Measurements from ENCODE around the gene GIGYF1. TPM values are rescaled to one million over a fixed set of nuclear protein-coding genes. Genes with fewer than 3 reads are reported as not detected.

GIGYF1 gene
- total and polyA plus RNA-seq, 2 of the 8 experiments (the other 6 are each of a cell fraction or from before 2014, with no cell fraction given) = 24.1 to 99.3 TPM

DNA sequence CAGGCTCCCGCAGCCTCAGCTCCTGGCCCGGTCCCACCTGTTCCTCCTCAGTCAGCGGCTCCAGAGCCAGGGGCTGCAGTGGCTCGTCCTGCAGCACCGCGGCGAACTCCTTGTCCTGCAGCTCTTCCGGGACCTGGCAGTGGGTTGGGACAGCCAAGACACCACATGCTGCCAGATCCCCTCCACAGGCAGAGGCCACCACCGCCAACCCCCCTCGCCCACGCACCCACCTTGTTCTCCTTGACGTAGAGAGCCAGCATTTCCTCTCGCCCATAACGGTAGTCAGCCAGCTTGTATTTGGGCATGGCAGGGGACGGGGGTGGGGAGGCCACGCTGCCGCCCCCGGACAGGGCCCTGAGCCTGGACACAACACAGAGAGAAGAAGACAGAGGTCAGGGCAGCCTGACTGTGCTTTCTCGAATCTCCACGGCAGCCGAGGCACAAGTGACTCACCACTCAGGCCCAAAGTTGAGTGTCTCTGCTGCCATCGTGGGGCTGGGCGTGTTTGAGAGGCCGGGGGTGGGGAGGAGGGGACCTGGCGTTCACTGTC is 6.2 kb downstream of the GIGYF1 start:
- Histone ChIP-seq H3K27ac (ENCODE audit: low read depth, low read length) (no peak overlapping the region), H3K4ac (replicated peaks; ENCODE audit: insufficient read length, low read depth, low read length) (no peak overlapping the region), H2BK15ac (ENCODE audit: low read length) (no peak overlapping the region), H3K4me3 (ENCODE audit: extremely low read depth in 1 of 4, insufficient read depth in 2 of 4, low read depth in 3 of 4, low read length in 4 of 4) (no peak overlapping the region), H2AFZ (ENCODE audit: low read length) (no peak overlapping the region), H4K20me1 (replicated peaks in 1 of 2; ENCODE audit: control insufficient read depth in 1 of 2, insufficient read depth in 2 of 2, low read length in 2 of 2) (peaks cover 30 to 56% of the 10 kb centered on the region in 2 experiments), H3K27me3 (replicated peaks in 1 of 4; ENCODE audit: control insufficient read depth in 3 of 4, extremely low read depth in 1 of 4, insufficient read depth in 3 of 4, low read length in 3 of 4) (no peaks in the 10 kb centered on the region), H2BK20ac (ENCODE audit: low read length) (no peak overlapping the region), H3K23ac (ENCODE audit: insufficient read length) (no peak overlapping the region), H3K79me2 (ENCODE audit: control insufficient read depth in 1 of 2, insufficient read depth in 2 of 2, low read length in 2 of 2) (peaks cover 17 to 56% of the 10 kb centered on the region in 2 experiments), H3K9ac (replicated peaks in 1 of 4; ENCODE audit: extremely low read depth in 1 of 4, low read depth in 3 of 4, low read length in 3 of 4) (no peak overlapping the region), H3K56ac (replicated peaks; ENCODE audit: insufficient read length, low read depth, low read length) (no peak overlapping the region), H4K5ac (ENCODE audit: insufficient read length, low read depth, low read length) (no peak overlapping the region), H3K4me2 (ENCODE audit: insufficient read depth in 1 of 2, low read depth in 2 of 2, low read length in 2 of 2) (no peak overlapping the region), H3K23me2 (ENCODE audit: low read depth, low read length) (peaks cover 10% of the 10 kb centered on the region), H3K9me3 (ENCODE audit: insufficient read depth in 2 of 2, low read depth in 1 of 2, low read length in 1 of 2) (no peaks in the 10 kb centered on the region), H3K14ac (ENCODE audit: insufficient read length) (no peak overlapping the region), H2BK120ac (replicated peaks; ENCODE audit: low read depth, low read length) (no peak overlapping the region), H3K18ac (ENCODE audit: extremely low read depth, low read length) (no peak overlapping the region), H2AK5ac (ENCODE audit: low read depth, low read length) (no peak overlapping the region), H3K36me3 (ENCODE audit: control insufficient read depth in 2 of 4, insufficient read depth in 4 of 4, low read length in 3 of 4) (peaks cover 34 to 66% (median 55%) of the 10 kb centered on the region in 4 experiments), H4K8ac (ENCODE audit: extremely low read depth, insufficient read depth, low read length) (no peak overlapping the region), H3K79me1 (ENCODE audit: low read depth, low read length) (peaks cover 14% of the 10 kb centered on the region), H2BK12ac (ENCODE audit: low read depth, low read length) (no peak overlapping the region), H3K4me1 (replicated peaks in 1 of 4; ENCODE audit: control insufficient read depth in 3 of 4, insufficient read depth in 4 of 4, low read length in 3 of 4) (peaks cover 0 to 17% (median 11%) of the 10 kb centered on the region in 4 experiments; a peak in 6 of 7 replicates), H4K91ac (replicated peaks; ENCODE audit: insufficient read length, low read length) (no peak overlapping the region), H2BK5ac (ENCODE audit: low read depth, low read length) (no peak overlapping the region)
- WGBS, 2 experiments (ENCODE audit: extremely low coverage in 1 of 2, insufficient coverage in 1 of 2, insufficient read length in 1 of 2, insufficient replicate concordance in 2 of 2, low coverage in 1 of 2, low lambda C conversion rate in 2 of 2, missing lambda C conversion rate in 1 of 2) = 93% methylated on average over 20 of the region's 25 CpGs; no CpG with 5 or more reads in 1 of the 2 experiments
- TF ChIP-seq CEBPB (IDR thresholded peaks at IDR 0.05; ENCODE audit: low read depth, low read length) = no peak
- TF ChIP-seq, protein P1, sequence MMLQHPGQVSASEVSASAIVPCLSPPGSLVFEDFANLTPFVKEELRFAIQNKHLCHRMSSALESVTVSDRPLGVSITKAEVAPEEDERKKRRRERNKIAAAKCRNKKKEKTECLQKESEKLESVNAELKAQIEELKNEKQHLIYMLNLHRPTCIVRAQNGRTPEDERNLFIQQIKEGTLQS (IDR thresholded peaks at IDR 0.05; ENCODE audit: insufficient read depth, low read depth, low read length) = no peak
- TF ChIP-seq TEAD4 (IDR thresholded peaks at IDR 0.05; ENCODE audit: low read depth, low read length) = no peak
- TF ChIP-seq SAP30 (IDR thresholded peaks at IDR 0.05; ENCODE audit: insufficient read depth, insufficient replicate concordance, low read length) = no peak
- no peak for TF ChIP-seq CHD1 (IDR thresholded peaks at IDR 0.05; ENCODE audit: low read depth, low read length)
- no peak for TF ChIP-seq SIX5 (IDR thresholded peaks at IDR 0.05; ENCODE audit: low read depth, low read length)
- no peak for TF ChIP-seq CBX8 (IDR thresholded peaks at IDR 0.05; ENCODE audit: borderline replicate concordance, low read depth, low read length)
- TF ChIP-seq CBX5 (IDR thresholded peaks at IDR 0.05; ENCODE audit: low read depth, low read length) = no peak
- DNase-seq (ENCODE audit: low read depth in 1 of 2, low spot score in 2 of 2) (no peak), FAIRE-seq (no peak)
- ChIA-PET POLR2A (ENCODE audit: partially characterized antibody) (interaction anchor here (0.6 to 14.3 kb wide), 5 partner anchors 9 to 90 kb away, joined by 3 to 257 read pairs (median 4); partner anchors contain the start of gene POP7), CTCF (ENCODE audit: partially characterized antibody) (interaction anchor here (0.6 to 20.7 kb wide), 5 partner anchors 21 to 90 kb away, joined by 3 to 254 read pairs (median 5); partner anchors contain the start of genes MOSPD3 and POP7)

All from H1 (cell line).